Activated CD8-positive, alpha-beta memory T cell treated with anti-CD3 and anti-CD28 coated beads, Interleukin-2, amount 50 U/mL, for 48 hours (primary cell): ENCODE results near the gene CRYL1.

Experiments
- DNase-seq: peaks from one replicate; pipeline ENCODE4 v3.0.0-alpha.2; 2020

The CRYL1 gene

GRCh38 chr13:20416223-20416745 is 109.4 kb downstream of the CRYL1 start:
- no peak for DNase-seq

GRCh38 chr13:20415694-20416107 is 110.0 kb downstream of the CRYL1 start:
- no peak for DNase-seq

GRCh38 chr13:20415306-20415679 is 110.4 kb downstream of the CRYL1 start:
- no peak for DNase-seq

DNA sequence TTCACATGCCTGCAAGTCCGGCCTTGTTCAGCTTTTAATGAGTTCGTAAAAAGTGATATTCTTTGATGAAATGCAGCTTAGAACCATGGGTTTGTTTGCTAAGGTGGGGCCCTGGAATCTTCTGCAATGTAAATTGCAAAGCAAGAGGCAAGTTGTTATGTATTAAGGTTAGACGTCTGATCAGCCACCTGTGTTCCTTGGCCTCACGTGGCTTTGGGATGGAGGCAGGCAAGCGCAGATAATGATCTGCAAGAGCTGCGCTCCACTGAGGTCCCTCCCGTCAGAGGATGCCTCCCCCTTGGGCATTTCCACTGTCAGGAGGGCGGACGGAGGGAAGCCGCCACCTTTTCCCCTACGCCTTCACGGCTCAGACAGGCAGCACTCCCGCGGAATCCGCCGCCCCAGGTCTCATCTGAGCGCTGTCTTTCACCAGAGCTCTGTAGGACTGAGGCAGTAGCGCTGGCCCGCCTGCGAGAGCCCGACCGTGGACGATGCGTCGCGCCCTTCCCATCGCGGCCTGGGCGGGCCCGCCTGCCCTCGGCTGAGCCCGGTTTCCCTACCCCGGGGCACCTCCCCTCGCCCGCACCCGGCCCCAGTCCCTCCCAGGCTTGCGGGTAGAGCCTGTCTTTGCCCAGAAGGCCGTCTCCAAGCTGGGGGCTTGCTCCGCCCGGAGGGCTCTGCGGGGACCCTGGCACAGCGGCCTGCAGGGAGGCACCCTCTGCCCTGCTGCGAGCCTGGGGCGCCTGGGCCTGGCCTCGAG is 110.9 kb downstream of the CRYL1 start:
- DNase-seq: no peak

GRCh38 chr13:20412691-20413355 is 112.8 kb downstream of the CRYL1 start:
- no peak for DNase-seq

DNA sequence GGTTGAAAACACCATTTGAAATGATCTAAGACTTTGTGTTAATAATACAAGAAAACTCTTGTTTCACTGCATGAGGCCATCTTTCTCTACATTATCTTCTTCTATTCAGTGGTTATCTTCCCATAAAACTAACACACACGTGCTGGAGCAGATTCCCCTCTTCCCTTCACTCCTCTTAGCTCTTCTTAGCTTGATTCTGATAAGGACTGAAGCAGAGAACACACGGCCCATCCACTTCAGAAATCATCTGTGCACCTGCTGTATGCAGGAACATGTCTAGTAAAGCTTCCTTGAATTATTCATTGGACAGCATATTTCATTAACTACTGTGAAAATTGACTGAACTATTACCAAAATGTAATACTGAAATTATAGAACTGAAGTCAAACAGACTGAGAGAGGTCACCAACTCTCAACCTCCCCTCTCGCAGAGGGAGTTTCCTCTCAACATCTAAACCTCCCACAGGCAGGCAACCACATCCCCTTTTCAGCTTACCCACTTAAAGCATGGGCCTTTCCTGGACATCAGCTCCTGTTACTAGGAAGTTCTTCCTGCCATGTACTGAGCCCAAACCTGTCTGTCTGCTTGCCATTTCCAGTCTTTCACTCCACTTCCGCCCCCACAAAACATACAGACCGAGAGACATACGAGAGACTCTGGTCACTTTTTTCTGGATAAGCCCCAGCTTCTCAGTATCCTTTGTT is 113.9 kb downstream of the CRYL1 start:
- no peak for DNase-seq

DNA sequence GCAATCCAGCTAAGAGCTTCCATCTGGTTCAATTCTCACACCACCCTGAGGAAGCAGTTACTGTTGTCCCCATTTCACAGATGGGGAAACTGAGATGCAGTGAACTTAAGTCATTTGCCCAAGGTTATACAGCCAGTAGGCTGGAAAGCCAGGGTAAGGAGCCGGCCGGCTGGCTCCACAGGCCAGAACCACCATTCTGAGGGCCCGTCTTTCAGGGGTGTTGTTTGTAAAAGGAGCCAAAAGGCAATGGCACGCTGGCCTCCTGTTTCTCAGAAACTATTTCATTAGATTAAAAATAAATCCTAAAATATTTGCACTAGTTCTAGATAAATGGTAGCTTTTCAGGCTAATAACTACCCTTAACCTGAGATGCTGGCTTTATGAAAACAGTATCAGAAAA is 114.9 kb downstream of the CRYL1 start:
- no peak for DNase-seq

DNA sequence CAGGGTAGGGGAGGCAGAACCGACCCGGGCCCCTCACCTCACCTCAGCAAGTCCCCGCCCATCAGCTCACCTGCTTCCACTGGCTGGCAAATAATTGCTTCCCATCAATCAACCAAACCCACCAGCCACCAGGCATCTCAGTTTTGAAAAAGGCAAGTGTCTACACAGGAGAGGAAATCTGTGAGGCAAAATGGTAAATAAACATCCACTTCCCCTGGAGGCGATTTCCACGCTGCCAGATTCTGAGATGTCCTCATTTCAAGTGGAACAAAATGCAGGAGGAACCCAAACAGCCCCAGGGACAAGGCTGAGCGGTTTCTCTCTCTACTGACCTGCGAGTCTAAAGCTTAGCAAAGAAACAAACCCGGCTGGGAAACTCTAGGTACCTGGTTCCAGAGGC is 117.5 kb downstream of the CRYL1 start:
- DNase-seq: no peak

DNA sequence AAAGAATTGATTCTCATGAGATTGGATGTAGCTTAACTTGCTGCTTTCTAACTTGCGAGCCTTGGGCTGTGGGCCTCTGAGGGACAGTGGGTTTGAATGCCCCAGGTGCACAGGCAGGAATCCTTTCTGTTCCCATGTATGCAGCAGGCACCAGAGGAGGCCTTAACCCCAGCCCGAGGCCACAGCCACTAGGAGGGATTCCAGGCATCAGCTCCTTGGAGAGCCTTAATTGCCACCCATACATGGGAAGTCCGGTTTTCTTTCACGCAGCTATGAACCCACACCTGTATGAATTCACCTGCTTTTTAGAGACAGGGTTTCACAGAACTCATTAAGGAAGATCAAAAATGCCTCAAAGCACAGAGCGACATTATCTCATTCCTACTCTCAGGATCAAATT is 117.9 kb downstream of the CRYL1 start:
- DNase-seq: no peak

GRCh38 chr13:20405691-20406090 is 120.0 kb downstream of the CRYL1 start:
- DNase-seq: no peak

DNA sequence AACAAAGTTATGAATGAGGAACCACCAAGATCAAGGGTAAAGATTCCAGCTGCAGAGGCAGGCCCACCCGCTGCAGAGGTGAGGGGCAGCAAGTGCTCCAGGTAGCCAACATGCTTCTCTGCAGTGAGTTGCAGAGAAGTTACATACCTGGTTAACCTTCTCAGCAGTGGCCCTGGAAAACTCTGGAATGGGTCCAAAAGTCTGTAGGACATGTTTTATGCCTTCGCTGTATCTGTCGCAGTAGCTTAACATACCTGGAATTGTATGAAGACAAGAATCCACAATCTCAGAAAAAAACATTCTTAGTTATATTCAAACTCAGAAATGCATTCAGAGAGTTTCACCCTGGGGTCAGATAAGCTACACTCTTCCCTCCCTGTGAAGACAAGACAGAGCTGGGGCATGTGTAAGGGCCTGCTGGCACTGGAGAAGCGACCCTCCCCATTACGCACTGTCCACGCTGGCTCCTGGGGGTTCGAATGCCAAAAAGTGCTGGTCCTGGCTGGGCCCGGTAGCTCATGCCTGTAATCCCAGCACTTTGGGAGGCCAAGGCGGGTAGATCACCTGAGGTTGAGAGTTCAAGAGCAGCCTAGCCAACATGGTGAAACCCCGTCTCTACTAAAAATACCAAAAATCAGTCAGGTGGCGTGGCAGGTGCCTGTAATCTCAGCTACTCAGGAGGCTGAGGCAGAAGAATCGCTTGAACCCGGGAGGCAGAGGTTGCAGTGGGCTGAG is 121.0 kb downstream of the CRYL1 start:
- no peak for DNase-seq

DNA sequence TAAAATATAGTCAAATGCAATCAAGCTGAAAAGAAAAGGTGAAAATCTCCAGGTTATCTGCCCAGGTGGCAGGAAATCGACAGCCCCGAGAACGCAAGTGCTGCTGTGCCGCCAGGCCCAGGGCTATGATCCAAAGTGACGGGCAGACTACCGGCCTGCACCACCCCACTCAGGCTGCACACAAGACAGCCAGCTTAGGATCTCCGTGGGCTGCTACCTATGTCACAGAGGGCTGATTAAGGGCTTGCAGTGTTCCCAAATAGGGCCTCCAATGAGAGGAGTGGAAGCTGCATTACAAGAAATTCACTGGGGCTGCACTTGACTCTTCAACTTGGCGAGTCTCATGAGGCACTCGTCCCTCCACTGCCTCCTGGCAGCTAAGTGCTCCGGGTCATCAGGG is 121.8 kb downstream of the CRYL1 start:
- DNase-seq: no peak

GRCh38 chr13:20402881-20403280 is 122.8 kb downstream of the CRYL1 start:
- DNase-seq: no peak

DNA sequence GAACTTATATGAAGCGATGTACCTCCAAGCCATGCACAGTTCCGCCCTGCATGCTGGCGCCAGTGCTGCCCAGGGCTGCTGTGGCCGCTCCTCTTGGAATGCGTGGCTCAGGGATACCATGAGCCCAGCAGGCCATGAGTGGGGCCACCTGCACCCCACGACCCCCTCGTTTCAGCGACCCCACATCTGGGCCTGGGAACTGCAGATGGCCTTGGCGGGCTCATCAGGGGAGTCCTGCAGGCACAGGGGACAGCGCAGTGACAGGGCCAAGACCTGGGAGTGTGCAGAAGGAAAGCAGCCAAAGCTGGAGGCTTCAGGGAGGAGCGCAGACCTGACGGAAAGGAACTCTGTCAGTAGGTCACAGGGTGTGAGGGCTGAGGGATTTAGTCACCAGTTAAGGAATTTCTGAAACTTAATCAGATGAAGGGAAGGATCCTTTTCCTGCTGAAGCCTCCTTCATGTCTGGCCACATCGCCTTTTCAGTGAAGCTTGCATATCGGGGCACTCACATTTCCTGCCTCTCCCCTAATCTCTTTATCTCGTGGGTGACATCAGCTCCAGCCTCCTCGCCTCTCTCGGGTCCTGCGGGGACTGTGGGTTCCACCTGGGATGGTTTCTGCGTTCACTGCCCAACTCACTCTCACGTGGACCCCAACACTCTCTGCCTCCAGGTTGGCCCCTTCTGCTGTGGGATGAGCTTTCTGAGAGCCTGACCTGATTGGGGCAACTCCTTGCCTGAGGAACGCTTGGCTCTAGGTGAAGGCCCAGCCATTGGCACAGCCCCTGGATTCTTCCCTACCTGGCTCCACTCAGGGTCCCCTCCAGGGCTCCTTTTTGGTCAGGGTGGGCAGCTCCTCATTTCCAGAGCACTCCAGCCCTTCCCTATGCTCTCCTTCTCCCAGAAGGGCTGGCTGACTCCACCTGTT is 123.5 kb downstream of the CRYL1 start:
- no peak for DNase-seq

GRCh38 chr13:20401531-20401930 is 124.1 kb downstream of the CRYL1 start:
- no peak for DNase-seq

GRCh38 chr13:20400774-20401173 is 124.9 kb downstream of the CRYL1 start:
- no peak for DNase-seq

GRCh38 chr13:20399961-20400360 is 125.7 kb downstream of the CRYL1 start:
- DNase-seq: no peak

GRCh38 chr13:20399515-20399914 is 126.1 kb downstream of the CRYL1 start:
- DNase-seq: no peak

GRCh38 chr13:20398459-20398858 is 127.2 kb downstream of the CRYL1 start:
- DNase-seq: no peak

GRCh38 chr13:20397896-20398295 is 127.8 kb downstream of the CRYL1 start:
- DNase-seq: no peak

GRCh38 chr13:20395061-20395916 is 130.4 kb downstream of the CRYL1 start:
- no peak for DNase-seq
